CD4-positive, alpha-beta T cell treated with Interleukin-15 for 1 hour (primary cell): ENCODE data around the gene HSFX2.
A peak's percentile ranks its signal among the peaks of the same experiment; 100 is the strongest.
"Not testable (repeated sequence)": the region's sequence is repeated elsewhere in the genome, so short reads cannot be mapped to it uniquely, and the experiment has no call there.

Experiments
- DNase-seq: peaks from one replicate; pipeline ENCODE4 v3.0.0-alpha.2; 2020

HSFX2 gene, protein sequence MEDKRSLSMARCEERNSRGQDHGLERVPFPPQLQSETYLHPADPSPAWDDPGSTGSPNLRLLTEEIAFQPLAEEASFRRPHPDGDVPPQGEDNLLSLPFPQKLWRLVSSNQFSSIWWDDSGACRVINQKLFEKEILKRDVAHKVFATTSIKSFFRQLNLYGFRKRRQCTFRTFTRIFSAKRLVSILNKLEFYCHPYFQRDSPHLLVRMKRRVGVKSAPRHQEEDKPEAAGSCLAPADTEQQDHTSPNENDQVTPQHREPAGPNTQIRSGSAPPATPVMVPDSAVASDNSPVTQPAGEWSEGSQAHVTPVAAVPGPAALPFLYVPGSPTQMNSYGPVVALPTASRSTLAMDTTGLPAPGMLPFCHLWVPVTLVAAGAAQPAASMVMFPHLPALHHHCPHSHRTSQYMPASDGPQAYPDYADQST

DNA sequence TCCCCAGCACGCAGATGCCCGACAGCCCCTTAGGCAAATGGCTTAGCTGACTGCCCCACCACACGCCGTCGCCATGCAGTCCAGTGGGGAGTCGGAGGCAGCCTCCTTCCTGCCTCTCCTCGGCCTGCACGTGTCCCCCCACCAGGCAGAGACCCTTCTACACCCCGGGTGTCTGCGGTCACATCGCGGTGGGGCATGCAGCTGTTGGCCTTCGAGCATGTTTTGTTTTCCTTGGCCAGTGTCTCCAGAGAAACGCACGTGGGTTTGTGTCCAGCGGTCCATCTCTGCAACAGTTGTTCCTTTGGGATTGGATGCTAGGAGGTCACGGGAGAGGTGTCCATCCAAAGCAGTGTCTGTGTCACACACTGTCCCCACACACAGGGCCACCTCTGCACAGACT, at the start of gene HSFX2:
Gene HSFX2 (minus strand): TSS at position 101 of the 400 bp plus-strand sequence. CDS start 614 bp downstream, outside the sequence.
- not testable (repeated sequence) for DNase-seq

DNA sequence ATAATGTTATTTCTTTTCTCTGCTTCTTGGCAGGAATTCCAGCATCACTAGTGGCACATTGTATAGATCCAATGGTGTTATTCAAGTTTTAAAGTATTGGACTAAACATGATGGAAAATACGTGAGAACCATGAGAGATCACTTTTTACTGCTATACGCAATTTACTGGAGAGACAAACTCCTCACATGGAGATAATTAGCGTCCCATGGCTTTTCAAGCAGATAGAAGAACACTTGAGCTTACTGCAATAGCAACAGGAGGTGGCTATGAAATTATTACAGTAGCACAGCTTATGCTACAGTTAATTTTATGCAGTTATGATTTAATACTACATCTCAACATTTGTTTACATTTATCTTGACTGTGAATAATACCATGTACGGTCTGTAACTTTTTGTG, 48.4 kb upstream of the HSFX2 start:
- no peak for DNase-seq

DNA sequence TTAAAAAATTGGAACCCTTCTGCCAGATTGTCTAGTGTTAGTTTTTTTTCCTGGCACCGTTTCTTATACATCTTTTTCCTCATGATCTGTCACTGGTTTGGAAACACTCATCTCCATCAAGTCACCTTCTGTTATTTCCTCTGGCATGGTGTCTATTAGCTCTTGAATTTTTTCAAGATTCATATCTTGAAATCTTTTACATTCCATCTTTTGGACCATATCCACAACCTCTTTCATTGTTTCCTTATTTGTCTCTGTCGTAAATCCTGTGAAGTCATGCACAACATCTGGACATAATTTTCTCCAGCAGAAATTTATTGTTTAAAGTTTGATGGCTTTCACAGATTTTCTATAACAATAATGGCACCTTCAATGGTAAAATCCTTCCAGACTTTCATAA, 46.7 kb upstream of the HSFX2 start:
- DNase-seq, result no peak

DNA sequence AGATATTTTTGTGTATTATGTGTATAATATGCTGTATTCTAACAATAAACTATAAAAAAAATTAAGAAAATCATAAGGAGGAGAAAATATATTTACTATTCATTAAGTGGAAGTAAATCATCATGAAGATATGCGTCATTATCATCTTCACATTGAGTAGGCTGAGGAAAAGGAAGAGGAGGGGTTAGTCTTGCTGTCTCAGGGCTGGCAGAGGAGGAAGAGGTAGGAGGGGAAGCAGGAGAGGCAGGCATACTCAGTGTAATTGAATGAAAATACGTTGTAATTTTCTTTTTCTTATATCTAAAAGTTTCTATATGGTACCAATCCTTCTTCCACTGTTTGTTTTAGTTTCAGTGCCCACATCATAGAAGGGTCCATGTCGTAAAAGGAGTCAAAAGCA, 46.3 kb upstream of the HSFX2 start:
- no peak for DNase-seq

DNA sequence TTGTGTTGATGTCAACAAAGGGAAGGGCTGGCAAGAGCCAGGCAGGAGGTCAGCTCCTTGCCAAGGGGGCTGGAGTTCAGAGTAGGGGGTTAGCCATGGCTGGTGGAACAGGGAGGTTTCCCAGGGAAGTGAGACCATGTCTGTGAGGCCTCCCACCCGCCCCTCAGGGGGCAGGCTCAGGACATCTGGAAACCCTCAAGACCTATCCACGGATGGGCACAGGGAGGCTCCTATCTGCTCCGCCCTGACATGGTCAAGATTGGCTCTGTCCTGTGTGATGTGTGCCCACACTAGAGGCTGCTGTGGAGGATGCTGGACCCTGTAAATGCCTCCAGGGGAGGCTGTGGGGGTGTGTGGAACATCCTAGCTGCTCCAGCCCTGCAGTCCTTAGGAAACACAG, 44.5 kb upstream of the HSFX2 start:
- no peak for DNase-seq

DNA sequence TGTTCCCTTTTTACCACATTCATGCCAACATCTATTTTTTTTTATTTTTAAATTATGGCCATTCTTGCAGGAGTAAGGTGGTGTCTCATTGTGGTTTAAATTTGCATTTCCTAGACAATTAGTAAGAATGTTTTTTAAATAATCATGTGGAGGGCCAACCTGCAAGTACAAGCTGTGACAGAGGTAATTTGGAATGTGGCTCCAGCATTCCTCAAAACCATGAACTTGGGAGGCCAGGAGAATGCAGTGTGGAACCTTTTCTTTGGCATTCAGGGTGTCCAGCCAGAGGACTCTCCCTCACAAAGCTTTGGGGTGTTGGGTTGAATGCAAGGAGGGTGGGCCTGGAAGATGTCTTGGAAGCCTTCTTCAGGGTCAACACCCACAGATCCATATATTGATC, 43.7 kb upstream of the HSFX2 start:
- no peak for DNase-seq

DNA sequence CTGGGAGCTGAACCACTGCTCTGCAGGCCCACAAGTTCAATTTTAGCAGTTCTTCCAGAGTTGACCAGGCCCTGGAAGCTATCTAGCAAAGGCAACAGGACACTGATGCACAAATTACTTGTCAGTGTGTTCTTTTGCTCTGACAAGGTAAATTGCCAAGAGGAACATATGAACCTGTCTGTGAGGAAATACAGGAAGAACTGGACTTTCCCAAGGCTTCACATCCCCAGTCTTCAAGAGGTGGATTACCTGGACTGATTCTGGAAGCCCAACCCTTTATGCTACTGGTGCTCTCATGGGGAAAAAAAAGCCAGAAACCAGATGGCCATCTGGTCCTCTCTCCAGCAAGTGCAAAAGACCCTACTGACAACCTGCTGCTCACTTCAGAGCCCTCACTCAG, 38.4 kb upstream of the HSFX2 start:
- DNase-seq, result no peak

DNA sequence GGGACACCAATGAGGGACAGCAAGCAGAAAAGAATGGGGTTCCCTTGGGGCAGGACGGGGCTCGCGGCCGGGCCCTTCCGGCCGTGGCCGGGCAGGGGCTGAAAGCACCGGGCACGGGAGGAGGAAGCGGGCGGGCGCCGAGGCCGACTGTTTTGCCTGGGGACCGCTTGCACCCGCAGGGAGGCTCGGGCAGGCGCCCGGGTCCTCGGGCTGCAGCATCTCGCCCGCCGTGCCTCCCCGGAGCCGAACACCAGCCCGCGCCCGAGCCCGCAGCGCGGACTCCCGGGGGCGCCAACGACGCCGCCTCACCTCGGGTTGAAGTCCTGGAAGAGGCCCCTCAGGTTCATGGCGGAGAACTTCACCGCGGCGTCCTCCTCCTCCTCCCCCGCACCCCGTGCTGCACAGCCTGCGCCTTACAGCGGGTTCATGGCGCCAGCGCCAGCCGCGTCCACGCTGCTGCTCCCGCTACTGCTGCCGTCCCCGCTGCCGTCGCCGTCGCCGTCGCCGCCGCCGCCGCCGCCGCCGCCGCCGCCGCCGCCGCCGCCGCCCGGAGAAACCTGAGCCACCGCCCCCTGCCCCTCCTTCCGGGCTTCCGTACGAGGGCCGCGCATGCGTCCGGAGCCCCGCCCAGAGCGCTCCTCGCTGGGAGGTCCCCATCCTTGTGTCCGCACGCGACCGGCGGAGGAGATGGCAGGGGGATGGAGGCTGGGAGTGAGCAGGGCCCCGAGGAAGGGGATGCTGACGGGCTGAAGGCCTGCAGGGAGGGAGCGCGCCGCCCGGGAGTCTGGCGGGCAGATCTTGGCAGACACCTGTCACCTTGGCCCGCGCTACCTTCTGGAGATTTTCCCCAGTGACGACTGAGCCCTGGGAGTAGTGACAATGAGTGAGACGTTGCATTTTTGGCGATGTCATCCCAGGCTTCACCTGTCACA, 36.4 kb upstream of the HSFX2 start, which contains the start of gene TMEM185A:
Gene TMEM185A (minus strand): TSS at position 559 of the 932 bp plus-strand sequence. CDS start 212 bp downstream, at position 347.
- peak; percentile 75 for DNase-seq

DNA sequence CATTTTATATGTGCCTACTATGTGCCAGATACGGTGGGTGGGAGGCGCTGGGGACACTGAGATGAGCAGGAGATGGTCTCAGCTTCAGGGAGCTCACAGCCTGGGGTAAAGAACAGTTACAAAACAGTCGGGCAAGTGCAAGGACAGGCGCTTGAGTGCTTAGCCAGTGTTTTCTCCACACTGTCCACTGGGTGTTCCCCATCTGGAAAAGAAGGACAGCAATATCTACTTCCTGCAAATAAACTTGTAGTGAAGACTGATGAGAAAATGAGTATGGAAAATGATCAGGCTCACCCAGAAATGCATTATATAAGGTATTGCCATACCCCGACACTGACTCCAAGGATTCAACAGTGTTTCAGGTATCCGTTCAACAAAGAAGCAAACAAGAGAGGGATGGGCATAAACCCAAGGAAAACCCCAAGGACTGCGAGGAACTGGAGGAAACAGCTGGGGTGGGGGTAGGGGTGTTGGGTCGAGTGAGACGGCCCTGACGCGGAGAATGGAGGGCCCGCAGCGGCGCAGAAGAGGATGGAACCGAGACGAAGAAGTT, 35.6 kb upstream of the HSFX2 start:
- DNase-seq, result no peak

DNA sequence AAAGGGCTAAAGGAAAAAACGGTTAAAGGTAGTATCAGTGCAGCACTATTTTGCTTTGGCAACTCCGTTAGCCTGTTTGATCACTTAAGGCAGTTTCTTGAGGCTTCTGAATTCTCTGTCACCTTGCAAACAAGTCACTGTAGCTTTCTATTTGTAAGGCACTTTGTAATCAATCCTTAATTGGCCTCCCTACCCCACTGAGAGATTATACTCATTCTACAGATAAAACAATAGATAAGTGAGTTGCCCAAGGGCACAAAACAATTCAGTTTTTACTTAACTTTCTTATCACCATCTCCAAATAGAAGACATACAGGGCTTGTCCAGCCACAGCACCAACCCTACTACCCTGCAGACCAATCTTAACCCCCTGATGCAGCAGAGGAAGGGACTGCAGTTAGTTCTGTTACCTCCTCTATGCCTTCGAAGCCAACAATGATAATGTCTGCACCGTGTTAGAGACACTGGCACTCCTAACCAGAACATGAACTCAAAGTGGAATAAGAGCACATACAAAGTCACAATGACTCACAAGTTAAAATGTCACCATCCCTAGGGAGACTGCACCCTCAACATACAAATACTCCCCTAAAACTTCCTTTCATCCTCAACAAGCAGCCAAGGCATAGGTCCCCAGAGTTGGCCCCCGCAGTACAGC, 34.7 kb upstream of the HSFX2 start:
- no peak for DNase-seq

DNA sequence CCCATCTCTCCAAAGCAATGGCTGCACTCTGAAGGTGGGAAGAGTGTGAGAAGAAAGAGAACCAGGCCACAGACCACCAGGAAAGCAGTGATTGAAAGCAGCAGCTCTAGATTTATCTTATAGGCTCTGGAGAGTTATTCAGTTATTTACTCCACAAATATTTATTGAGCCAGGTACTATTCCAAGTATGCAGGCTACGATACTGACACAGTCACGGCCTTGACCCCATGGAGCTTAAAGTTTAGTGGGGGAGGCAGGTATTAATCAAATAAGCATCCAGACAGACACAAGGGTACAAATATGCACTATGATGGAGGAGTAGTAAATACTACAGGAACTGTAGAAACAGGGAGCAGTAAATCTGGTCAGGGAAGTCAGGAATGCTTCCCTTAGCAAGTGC, 33.7 kb upstream of the HSFX2 start:
- DNase-seq, result no peak

DNA sequence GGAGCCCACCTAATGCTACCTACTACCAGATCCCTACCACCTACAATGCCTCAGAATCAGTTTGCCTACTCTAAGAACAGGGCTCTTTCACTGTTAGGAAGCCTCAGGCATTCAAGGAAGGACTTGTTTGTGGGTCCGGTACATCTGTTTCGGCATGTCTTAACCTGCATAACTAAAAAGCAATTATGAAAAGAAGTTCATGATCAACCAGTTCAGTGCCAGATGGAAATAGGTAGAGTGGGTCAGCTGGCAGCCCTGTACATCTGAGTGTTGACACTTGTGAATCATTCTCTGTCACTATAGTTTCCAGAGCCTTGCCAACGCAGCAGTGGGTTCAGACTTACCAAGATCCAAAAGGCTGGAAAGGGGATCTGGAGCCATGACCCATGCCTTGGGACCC, 33.2 kb upstream of the HSFX2 start:
- no peak for DNase-seq

DNA sequence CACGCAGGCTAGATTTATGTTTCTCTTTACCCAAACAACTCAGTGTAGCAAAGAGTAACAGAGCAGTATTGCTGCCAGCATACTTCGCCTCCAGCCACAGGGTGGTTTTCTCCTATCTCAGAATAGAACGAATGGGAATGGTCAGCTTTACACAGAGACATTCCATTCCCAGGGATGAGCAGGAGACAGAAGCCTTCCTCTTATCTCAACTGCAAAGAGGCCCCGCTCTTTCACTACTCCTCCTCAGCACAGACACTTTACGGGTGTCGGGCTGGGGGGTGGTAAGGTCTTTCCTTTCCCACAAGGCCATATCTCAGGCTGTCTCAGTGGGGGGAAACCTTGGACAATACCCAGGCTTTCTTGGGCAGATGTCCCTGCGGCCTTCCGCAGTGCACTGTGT, 31.7 kb upstream of the HSFX2 start:
- not testable (repeated sequence) for DNase-seq

DNA sequence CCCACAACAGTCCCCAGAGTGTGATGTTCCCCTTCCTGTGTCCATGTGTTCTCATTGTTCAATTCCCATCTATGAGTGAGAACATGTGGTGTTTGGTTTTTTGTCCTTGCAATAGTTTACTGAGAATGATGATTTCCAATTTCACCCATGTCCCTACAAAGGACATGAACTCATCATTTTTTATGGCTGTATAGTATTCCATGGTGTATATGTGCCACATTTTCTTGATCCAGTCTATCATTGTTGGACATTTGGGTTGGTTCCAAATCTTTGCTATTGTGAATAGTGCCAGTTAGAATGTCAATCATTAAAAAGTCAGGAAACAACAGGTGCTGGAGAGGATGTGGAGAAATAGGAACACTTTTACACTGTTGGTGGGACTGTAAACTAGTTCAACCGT, 24.5 kb upstream of the HSFX2 start:
- not testable (repeated sequence) for DNase-seq

DNA sequence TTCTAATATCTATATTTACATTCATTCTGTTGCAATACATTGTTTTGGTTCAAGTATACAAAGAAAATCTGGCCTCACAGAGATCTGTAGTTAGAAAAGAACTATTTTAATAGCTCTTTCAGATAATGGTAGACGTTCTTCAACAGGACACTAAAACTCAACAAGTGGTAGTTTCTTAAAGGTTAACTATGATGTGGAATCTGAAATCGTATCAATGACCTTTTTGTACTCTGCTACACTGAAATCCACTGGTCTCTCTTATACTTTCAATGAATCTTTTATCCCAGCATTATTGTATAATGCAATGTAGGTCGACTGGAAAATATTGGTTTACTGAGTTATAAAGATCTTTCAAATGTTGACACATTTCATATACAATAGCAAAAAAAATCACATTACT, 23.8 kb upstream of the HSFX2 start:
- no peak for DNase-seq

DNA sequence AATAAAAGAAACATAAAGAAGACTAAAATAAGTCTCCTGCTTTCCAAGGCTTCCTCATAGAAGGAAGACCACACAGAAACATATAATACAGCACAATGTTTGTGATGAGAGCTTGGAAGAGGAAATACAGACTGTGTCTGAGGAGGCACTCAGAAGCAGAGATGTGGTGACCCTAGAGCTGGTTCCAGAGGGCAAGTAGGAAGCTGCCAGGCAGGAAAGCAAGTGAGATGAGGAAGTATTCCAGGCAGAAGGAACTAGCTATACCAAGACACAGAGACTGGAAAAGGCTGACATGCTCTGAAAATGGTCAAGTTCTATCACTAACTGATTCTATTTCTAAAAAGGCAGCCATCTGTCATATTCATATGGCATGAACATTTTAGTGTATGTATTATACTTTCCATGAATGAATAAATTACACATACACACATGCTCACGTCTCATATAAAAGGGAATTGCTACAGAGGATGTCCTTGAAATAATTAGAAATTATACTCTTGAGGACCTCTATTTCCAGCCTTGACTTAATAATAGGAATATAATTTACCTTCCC, 16.6 kb upstream of the HSFX2 start:
- no peak for DNase-seq

DNA sequence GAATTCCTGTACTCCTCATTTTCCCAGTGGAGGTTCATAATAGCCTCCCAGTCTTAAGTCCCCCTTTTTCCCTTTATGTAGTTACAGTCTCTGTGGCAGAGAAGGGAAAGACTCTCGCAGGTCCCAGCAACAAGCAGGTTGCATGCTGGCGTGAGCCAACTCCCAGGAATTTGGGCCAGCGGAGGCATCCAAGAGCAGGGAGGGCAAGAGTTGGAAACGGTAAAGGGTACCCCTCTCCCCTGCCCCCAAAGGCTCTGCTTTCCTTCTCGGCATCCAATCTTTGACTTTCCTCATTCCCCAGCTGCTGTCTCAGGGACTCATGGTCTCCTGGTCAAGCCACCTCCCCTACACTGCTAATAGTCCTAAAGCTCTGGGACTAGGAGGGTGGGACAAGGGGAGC, 15.4 kb upstream of the HSFX2 start:
- DNase-seq, result no peak

DNA sequence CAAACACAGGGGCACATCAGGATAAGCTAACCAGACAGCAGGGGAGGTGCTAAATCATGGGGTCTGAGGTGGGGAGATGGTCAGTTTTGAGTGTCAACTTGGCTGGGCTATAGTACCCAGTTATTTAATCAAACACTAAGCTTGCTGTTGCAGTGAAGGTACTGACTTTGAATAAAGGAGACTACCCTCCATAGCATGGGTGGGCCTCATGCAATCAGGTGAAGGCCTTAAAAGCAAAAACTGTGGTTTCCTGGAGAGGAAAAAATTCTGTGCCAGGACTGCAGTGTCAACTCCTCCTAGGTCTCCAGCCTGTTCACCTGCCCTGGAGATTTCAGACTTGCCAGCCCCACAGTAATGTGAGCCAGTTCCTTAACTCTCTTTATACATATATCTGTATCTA, 12.6 kb upstream of the HSFX2 start:
- no peak for DNase-seq

DNA sequence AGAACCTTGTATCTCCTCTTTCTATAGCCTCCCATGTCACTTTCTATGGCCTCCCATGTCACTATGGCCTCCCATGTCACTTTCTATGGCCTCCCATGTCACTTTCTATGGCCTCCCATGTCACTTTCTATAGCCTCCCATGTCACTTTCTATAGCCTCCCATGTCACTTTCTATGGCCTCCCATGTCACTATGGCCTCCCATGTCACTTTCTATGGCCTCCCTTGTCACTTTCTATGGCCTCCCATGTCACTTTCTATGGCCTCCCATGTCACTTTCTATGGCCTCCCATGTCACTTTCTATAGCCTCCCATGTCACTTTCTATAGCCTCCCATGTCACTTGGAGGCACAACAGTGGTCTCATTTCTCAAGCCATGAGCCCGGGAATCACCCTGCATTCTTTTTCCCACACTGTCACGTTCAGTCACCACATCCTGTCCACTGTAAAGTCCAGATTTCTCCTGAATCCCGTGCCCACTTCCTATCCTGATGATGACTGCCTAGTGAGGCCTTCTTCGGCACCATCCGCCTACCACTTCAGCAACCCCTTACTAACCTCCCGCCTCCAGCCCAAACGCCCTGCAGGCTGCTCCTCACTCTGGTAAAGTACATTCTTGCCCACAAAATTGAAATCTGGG, 10.3 kb upstream of the HSFX2 start:
- not testable (repeated sequence) for DNase-seq

DNA sequence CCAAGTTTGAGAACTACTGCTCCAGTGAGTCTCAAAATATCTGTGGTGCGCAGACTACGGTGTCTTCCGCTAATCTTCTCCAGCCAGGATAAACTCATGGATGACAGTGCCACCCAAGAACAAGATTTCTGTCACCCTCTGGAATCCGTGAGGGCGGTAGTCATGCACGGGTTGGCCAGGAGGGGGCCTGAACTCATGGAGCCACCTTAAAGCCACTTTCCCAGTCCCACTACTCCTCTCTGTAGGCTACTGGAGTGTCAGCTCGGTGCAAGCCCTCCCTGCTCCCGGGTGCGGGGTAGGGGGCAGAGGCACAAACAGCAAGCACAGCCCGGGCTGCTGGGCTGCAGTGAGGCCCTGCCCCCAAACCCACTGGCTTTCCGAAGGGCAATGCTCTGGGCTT, 3.5 kb upstream of the HSFX2 start:
- DNase-seq, result not testable (repeated sequence)

DNA sequence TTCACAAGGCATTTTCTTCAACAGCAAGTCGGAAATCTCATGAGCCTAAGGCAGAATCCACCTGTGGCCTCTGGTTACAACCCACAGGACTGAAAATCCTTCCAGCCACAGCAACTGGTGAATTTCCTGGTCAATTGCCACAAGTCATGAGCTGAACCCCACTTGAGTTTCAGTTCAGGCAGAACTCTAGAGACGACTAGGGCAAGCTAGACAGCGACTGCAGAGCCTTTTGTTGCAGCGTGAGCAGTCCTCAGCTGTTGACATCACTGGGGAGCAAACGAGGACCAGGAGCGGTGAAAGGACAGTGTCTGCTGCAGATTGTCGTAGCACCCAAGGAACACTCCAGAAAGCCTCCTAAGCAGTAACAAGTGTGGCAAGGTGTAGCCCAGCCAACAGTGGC, 829 bp upstream of the HSFX2 start:
- not testable (repeated sequence) for DNase-seq

DNA sequence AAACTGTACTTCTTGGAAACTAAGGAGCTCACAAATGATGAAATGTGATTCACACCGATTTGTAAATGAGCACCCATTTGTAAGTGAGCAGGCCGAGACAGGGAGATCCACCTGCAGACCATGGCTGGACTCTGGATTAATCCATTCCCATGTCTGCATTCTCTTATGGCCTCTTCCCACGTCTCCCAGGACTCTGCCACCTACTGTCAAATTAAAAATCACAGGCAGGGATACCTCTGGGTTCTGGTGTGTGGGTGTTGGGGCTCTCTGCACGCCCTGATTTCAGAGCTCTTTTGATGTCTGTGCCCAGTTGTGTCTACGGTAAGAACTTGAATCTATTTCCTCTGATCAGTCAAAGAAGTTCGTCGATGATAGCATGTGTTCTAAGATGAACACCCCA, 4.1 kb downstream of the HSFX2 start:
- not testable (repeated sequence) for DNase-seq
